Activated T-helper 9 cell treated with anti-CD3 and anti-CD28 coated beads, Interleukin-2, amount 50 U/mL, for 16 hours (primary cell): ENCODE results near the gene BIRC3.
"Not testable (repeated sequence)": the region's sequence is repeated elsewhere in the genome, so short reads cannot be mapped to it uniquely, and the experiment has no call there.

Experiments used
- DNase-seq: peaks from one replicate; pipeline ENCODE4 v3.0.0-alpha.2; 2020; ENCODE audit warnings: low read depth

The BIRC3 gene

DNA sequence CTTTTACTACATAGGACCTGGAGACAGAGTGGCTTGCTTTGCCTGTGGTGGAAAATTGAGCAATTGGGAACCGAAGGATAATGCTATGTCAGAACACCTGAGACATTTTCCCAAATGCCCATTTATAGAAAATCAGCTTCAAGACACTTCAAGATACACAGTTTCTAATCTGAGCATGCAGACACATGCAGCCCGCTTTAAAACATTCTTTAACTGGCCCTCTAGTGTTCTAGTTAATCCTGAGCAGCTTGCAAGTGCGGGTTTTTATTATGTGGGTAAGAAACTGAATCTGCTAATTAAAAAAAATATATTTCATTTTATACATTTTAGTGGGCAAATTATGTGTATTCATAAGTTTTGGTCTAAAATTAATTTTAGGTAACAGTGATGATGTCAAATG lies 7.8 kb downstream of the BIRC3 start:
- DNase-seq = no peak

- no peak for DNase-seq
Measured at GRCh38 chr11:102328748-102329147, 11.5 kb downstream of the BIRC3 start.

GRCh38 chr11:102330231-102330630 lies 12.9 kb downstream of the BIRC3 start:
- no peak for DNase-seq

DNA sequence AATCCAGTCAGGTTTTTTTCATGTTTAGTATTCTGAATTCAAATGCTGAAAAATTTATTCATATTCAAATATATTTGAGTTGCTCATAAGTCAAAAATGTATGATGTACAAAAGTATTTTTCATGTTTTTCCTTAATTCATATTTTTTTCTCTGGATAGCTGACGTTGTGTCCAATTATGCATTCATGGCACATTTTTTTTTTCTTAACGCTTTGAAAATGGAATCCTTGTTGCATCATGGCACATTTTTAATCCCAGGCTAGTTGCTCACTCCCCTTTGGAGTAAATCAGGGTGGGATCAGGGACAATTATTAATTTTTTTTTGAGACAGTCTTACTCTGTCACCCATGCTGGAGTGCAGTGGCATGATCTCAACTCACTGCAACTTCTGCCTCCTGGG lies 14.1 kb downstream of the BIRC3 start:
- no peak for DNase-seq

DNA sequence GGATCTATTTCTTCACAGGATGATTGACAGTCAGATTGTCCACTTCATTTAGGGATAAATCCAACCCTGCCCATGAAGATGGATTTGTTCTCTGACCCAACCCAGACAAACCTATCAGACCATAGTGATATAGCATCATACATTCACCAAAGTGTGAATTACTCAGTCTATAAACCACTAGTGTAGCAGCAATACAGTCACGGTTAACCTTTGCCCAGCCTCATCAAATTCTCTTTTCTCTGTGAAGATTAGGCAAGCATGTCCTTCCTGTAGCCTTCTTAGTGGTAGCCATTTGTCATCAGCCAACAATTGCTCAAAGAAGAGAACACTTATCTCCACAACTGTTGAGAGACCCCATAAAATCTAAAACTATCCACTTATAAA lies 15.3 kb downstream of the BIRC3 start:
- DNase-seq = no peak

GRCh38 chr11:102338479-102339010 lies 21.3 kb downstream of the BIRC3 start:
- no peak for DNase-seq

DNA sequence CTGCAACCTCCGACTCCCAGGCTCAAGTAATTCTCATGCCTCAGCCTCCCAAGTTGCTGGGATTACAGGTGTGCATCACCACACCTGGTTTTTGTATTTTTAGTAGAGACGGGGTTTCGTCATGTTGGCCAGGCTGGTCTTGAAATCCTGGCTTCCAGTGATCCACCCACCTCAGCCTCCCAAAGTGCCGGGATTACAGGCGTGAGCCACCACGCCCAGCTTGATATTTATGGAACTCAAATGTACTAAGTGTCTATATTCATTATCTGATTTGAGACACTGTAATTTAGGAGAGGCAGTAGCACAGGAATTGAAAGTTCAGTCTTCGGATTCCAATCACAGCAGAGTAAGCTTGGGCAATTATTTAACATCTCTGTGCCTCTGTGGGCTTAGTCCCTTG lies 24.0 kb downstream of the BIRC3 start:
- DNase-seq = not testable (repeated sequence)

- DNase-seq = peak; percentile 44
Measured at GRCh38 chr11:102341844-102342318, 24.6 kb downstream of the BIRC3 start.

DNA sequence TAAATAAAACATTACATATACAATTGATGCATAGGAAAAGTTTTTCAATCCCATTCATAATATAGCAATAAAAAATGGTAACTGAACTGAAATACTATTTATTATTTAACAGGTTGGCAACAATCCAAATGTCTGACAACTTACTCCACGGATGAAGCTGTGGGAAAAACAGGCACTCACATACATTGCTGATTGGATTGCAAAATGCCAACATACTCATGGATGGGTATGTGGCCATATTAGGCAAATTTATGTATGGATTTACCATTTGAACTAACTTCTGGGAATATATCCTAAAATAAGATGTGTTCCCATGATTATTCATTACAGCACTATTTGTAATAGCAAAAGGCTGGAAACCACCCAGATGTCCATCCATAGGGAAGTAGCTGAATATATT lies 26.5 kb downstream of the BIRC3 start:
- DNase-seq = no peak

DNA sequence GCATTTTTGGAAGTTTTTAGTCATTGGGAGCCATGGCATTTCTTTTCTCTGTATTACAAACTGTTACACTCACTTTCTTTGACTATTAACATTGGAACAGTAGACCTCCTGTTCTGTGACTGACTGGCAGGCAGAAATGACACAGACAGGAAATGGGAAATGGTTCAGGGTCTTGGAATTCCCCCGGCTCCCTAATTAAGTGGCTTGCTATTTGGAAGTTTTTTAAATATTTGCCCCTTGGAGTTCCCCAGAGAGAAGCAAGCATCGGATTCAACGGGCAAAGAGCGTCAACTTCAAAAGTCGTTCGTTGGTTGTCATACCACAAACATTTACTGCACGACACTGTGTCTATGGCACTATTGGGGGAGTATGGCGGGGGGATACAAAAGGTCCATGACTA lies 28.6 kb downstream of the BIRC3 start:
- no peak for DNase-seq

DNA sequence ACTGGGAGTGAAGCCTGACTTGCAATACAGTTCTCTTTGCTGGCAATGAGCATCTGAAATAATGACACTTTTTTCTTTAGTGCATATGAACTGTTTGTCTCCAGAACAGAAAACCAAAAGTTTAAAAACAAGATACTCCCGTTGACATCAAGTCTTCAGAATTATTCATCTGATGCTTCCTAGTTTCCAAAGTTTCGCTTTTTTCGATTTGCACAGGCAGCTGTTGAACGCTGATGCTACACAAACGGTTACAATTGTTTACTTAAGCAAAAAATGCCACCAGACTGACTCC lies 29.1 kb downstream of the BIRC3 start:
- no peak for DNase-seq

DNA sequence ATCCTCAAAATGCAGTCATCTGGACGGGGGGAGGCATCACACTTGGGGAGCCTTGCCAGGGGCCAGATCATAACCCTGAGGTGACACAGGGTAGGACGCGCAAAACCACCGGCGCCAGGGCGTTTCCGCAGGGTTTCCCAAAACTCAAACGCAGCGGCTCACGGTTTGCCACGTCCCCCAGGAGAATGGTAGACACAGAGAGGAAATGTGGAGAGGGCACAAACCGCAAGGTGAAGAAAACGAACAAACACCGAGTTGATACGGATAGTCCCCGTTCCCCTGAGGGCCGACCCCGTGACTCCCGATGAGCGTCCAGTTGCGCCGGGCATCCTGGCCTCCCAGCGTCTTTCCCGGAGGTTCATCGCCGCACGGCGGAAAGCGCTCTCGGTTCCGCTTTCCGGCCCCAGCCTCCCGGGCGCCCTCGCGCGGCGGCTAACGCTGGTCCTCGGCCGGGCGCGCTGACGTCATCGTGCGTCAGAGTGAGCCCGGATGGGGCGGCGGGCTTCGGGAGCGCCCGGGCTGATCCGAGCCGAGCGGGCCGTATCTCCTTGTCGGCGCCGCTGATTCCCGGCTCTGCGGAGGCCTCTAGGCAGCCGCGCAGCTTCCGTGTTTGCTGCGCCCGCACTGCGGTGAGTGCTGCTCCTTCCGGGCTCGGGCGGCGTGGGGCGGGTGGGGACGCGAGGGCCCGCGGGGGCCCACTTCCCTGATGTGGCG lies 29.6 kb downstream of the BIRC3 start, which contains the start of gene BIRC2:
BIRC2 (plus strand) TSS at position 467 of the 714 bp plus-strand sequence. CDS start 2,641 bp downstream, outside the sequence.
- peak; percentile 93 for DNase-seq

GRCh38 chr11:102347462-102348370 lies 30.4 kb downstream of the BIRC3 start:
- no peak for DNase-seq

GRCh38 chr11:102357116-102357515 lies 39.8 kb downstream of the BIRC3 start:
- DNase-seq = no peak

DNA sequence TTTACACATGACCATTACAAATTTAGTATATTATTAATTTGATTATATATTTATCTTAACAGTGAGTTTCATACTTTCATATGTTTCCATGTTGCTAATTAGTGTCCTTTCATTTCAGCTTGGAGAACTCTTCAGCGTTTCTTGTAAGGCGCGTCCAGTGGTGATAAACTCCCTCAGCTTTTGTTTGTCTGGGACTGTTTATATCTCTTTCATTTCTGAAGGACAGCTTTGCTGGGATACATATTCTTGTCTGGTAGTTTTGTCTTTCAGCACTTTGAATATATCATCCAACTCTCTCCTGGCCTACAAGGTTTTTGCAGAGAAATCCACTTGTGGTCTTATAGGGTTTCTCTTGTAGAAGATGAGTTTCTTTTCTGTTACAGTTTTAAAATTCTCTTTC lies 42.1 kb downstream of the BIRC3 start:
- DNase-seq = no peak

- no peak for DNase-seq
Measured at GRCh38 chr11:102360681-102361080, 43.4 kb downstream of the BIRC3 start.

GRCh38 chr11:102361086-102362031 lies 44.1 kb downstream of the BIRC3 start:
- DNase-seq = no peak

DNA sequence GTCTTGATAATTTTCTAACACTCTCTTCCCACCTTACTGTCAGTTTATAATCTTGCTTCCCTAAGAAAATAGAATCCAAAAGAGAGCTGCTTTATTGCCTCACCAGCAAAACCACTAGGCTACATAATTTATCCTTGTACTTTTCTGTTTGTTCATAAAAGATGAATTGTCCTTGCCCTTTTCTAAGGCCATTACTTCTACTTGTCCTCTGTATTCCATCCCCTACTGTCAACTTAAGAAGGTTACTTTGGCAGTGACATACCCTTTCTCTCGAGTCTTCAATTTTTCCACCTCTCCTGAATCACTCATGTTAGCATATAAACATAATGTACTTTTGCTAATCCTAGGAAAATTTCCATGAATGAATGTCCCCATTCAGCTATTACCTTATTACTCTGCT lies 47.7 kb downstream of the BIRC3 start:
- DNase-seq = no peak

GRCh38 chr11:102367364-102367763 lies 50.1 kb downstream of the BIRC3 start:
- no peak for DNase-seq

DNA sequence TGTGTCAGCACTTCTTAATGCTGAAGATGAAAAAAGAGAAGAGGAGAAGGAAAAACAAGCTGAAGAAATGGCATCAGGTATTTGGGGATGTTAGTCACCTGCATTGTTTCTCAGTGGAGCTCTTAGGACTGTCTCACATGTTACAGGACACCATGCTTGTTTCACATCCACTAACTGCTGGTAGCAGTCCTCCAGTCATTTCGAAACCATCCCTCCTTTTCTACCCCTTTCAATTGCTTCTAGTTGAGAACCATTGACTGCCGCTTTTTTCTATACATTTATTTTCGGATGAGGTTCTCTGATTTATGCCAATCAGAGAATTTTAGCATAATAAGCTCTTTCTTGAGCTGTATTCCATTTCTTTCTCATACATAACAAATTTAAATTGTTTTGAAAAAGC lies 51.2 kb downstream of the BIRC3 start:
- no peak for DNase-seq

- not testable (repeated sequence) for DNase-seq
Measured at GRCh38 chr11:102374633-102375424, 57.5 kb downstream of the BIRC3 start.
